ENCODE data around the gene SUSD2.

DNA sequence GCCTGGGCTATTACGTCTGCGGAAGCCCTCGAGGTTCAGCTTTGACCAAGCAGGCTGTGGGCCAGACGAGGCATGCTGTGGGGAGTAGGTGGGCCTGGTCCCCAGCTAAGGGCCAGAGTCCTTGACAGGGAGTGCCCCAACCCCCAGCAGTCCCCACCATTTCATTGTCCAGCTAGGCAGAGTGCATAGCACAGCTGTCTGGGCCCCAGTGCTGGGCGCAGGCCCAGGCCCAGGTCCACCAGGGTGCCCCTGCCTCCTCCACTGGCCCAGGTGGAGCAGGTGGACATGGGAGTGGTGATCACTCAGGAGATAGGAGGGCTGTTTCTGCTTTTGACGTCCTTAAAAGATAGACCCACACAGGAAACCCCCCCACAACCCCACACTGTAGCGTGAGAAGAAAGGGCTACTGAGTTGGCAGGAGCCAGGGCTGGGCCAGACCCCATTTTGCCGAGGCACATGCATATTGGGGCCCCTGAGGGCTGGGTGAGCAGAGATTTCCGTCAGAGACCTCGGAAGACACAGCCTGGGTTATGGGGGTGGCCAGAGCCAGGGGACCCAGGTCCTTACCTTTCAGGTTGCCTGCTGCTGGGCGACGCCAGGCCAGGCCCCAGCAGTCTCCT is 11.7 kb upstream of the SUSD2 start:
- TF ChIP-seq, protein P1, sequence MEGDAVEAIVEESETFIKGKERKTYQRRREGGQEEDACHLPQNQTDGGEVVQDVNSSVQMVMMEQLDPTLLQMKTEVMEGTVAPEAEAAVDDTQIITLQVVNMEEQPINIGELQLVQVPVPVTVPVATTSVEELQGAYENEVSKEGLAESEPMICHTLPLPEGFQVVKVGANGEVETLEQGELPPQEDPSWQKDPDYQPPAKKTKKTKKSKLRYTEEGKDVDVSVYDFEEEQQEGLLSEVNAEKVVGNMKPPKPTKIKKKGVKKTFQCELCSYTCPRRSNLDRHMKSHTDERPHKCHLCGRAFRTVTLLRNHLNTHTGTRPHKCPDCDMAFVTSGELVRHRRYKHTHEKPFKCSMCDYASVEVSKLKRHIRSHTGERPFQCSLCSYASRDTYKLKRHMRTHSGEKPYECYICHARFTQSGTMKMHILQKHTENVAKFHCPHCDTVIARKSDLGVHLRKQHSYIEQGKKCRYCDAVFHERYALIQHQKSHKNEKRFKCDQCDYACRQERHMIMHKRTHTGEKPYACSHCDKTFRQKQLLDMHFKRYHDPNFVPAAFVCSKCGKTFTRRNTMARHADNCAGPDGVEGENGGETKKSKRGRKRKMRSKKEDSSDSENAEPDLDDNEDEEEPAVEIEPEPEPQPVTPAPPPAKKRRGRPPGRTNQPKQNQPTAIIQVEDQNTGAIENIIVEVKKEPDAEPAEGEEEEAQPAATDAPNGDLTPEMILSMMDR (IDR thresholded peaks at IDR 0.05): no peak
- no peak for TF ChIP-seq POLR2A (IDR thresholded peaks at IDR 0.05)
